Breast epithelium (tissue), 3 donors: Measurements from ENCODE around the gene PSAP.
"Not testable (repeated sequence)": the region's sequence is repeated elsewhere in the genome, so short reads cannot be mapped to it uniquely, and the experiment has no call there.

Experiments used
- CTCF ChIP-seq, 3 donors: fragments of 450-650 bp; IDR thresholded peaks; one replicate each; pipeline ENCODE4 v1.5.1; 2016 to 2017; ENCODE audit warnings: antibody characterized with exemption in 3 of 3, mild to moderate bottlenecking in 3 of 3, moderate library complexity in 3 of 3
- POLR2AphosphoS5 ChIP-seq, 3 donors: sonication (generic); formaldehyde crosslinking; IDR thresholded peaks; one replicate each; pipeline ENCODE4 v1.6.1; 2017; ENCODE audit warnings: antibody characterized with exemption in 3 of 3

DNA sequence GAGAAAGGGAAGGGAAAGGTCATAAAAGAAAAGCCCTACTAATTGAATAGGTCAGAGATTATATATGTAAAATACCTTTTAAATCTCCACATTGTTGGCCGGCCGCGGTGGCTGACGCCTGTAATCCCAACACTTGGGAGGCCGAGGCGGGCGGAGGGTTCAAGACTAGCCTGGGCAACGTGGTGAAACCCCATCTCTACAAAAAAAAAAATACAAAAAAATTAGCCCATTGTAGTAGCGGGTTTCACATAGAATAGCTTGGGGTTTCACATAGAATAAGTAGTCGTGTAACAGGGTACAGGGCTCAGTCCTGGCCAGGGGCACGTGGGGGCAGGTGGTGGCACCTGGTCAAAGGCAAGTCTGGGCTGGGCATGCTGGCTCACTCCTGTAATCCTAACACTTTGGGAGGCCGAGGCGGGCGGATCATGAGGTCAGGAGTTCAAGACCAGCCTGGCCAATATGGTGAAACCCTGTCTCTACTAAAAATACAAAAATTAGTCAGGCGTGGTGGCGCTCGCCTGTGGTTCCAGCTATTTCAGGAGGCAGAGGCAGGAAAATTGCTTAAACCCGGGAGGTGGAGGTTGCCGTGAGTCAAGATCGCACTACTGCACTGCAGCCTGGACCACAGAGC, 529 bp upstream of the PSAP start:
- not testable (repeated sequence) for TF ChIP-seq CTCF, POLR2AphosphoS5 (IDR thresholded peaks at IDR 0.05)
